Uterus (tissue), 4 donors: Measurements from ENCODE around the gene PNLIPRP3. TPM values are rescaled to one million over a fixed set of nuclear protein-coding genes. Genes with fewer than 3 reads are reported as not detected.

ENCODE experiments used
- DNase-seq, 2 donors: peaks; one replicate each; pipeline ENCODE4 v3.0.0-alpha.2; 2019 to 2020
- H3K27ac ChIP-seq, 2 donors: fragments of 200-600 bp; sonication (generic); 1 replicate in 1 of 2; 2 replicates in 1 of 2; pipeline ENCODE4 v1.5.1; 2016 to 2018
- H3K27me3 ChIP-seq, 2 donors: fragments of 200-600 bp; sonication (generic); one replicate each; pipeline ENCODE4 v1.5.1; 2018 to 2019; ENCODE audit warnings: control low read depth in 1 of 2
- H3K36me3 ChIP-seq, 2 donors: fragments of 200-600 bp; sonication (generic); one replicate each; pipeline ENCODE4 v1.5.1; 2019; ENCODE audit warnings: control low read depth in 1 of 2
- H3K4me1 ChIP-seq, 2 donors: fragments of 200-600 bp; sonication (generic); one replicate each; pipeline ENCODE4 v1.5.1; 2018 to 2019; ENCODE audit warnings: control low read depth in 1 of 2
- H3K4me3 ChIP-seq, 2 donors: fragments of 200-600 bp; sonication (generic); 1 replicate in 1 of 2; 2 replicates in 1 of 2; pipeline ENCODE4 v1.5.1; 2018 to 2019; ENCODE audit warnings: mild to moderate bottlenecking in 1 of 2
- H3K9me3 ChIP-seq, 2 donors: fragments of 200-600 bp; sonication (generic); one replicate each; pipeline ENCODE4 v1.5.1; 2019; ENCODE audit warnings: control low read depth in 1 of 2
- CTCF ChIP-seq, 4 experiments: fragments of 200-600 bp in 2 of 4; fragments of 450-650 bp in 2 of 4; sonication (generic) in 2 of 4; IDR thresholded peaks; one replicate each; pipeline ENCODE4 v1.5.1; 2016 to 2019; ENCODE audit warnings: antibody characterized with exemption in 4 of 4, mild to moderate bottlenecking in 2 of 4, moderate library complexity in 1 of 4
- POLR2A ChIP-seq, 2 donors: fragments of 450-650 bp; IDR thresholded peaks; one replicate each; pipeline ENCODE4 v1.6.1; 2016; ENCODE audit warnings: antibody characterized with exemption in 2 of 2, mild to moderate bottlenecking in 1 of 2, moderate library complexity in 1 of 2
- intact Hi-C: fragments of 100-400 bp; cut with DNase I; formaldehyde crosslinking; loops from one replicate; pipeline ENCODE4 v1.15.1; 2023; ENCODE audit warnings: low total_unique reads
- total RNA-seq, 4 donors: library from RNA; depleted of rRNA in 3 of 4; stranded (reverse); fragments of >200 nt in 3 of 4; gene quantifications; one replicate each; pipeline versions ENCODE4 v1.1.0 to v1.2.4, GENCODE V29; 2014 to 2023
- donor health status: DM: yes; HTN: yes; CAD: no.

The PNLIPRP3 gene
- total RNA-seq, 4 donors from 2014 or later: 0.07 TPM; not detected in 3

GRCh38 chr10:116429288-116429977, 1.8 kb downstream of the PNLIPRP3 start:
- intact Hi-C loops: no loop called here
- Histone ChIP-seq H3K4me3 (no peak overlapping the region), H3K27me3 (no peaks in the 10 kb centered on the region), H3K4me1 (no peaks in the 10 kb centered on the region), H3K27ac (no peak overlapping the region), H3K36me3 (no peaks in the 10 kb centered on the region), H3K9me3 (no peaks in the 10 kb centered on the region)
- TF ChIP-seq POLR2A (IDR thresholded peaks at IDR 0.05) (no peak), CTCF (IDR thresholded peaks at IDR 0.05) (no peak)
- DNase-seq: no peak

GRCh38 chr10:116430288-116430687, 2.6 kb downstream of the PNLIPRP3 start:
- Histone ChIP-seq H3K36me3 (no peaks in the 10 kb centered on the region), H3K4me3 (no peak overlapping the region), H3K27ac (no peak overlapping the region), H3K4me1 (no peaks in the 10 kb centered on the region), H3K27me3 (no peaks in the 10 kb centered on the region), H3K9me3 (no peaks in the 10 kb centered on the region)
- intact Hi-C loops: no loop called here
- TF ChIP-seq POLR2A (IDR thresholded peaks at IDR 0.05) (no peak), CTCF (IDR thresholded peaks at IDR 0.05) (no peak)
- DNase-seq: no peak

- DNase-seq: no peak
- Histone ChIP-seq H3K36me3 (no peaks in the 10 kb centered on the region), H3K9me3 (no peaks in the 10 kb centered on the region), H3K27me3 (no peaks in the 10 kb centered on the region), H3K4me3 (no peak overlapping the region), H3K4me1 (no peaks in the 10 kb centered on the region), H3K27ac (no peak overlapping the region)
- TF ChIP-seq CTCF (IDR thresholded peaks at IDR 0.05): no peak
- TF ChIP-seq POLR2A (IDR thresholded peaks at IDR 0.05): no peak
- intact Hi-C loops: no loop called here
Measured at GRCh38 chr10:116431598-116431997, 4.0 kb downstream of the PNLIPRP3 start.

GRCh38 chr10:116437076-116437692, 9.5 kb downstream of the PNLIPRP3 start:
- intact Hi-C loops: no loop called here
- H3K4me3 ChIP-seq: no peak overlapping the region
- no peak for DNase-seq
- H3K27me3 ChIP-seq: no peaks in the 10 kb centered on the region
- no peaks in the 10 kb centered on the region for H3K9me3 ChIP-seq
- TF ChIP-seq CTCF (IDR thresholded peaks at IDR 0.05) (no peak), POLR2A (IDR thresholded peaks at IDR 0.05) (no peak)
- no peak overlapping the region for H3K27ac ChIP-seq
- H3K4me1 ChIP-seq: no peaks in the 10 kb centered on the region
- H3K36me3 ChIP-seq: no peaks in the 10 kb centered on the region

GRCh38 chr10:116440330-116441030, 12.8 kb downstream of the PNLIPRP3 start:
- intact Hi-C loops: no loop called here
- no peaks in the 10 kb centered on the region for H3K9me3 ChIP-seq
- TF ChIP-seq CTCF (IDR thresholded peaks at IDR 0.05) (no peak), POLR2A (IDR thresholded peaks at IDR 0.05) (no peak)
- no peak overlapping the region for H3K27ac ChIP-seq
- H3K27me3 ChIP-seq: no peaks in the 10 kb centered on the region
- H3K4me1 ChIP-seq: no peaks in the 10 kb centered on the region
- H3K36me3 ChIP-seq: no peaks in the 10 kb centered on the region
- H3K4me3 ChIP-seq: no peak overlapping the region
- DNase-seq: no peak
